Ammon's horn (tissue), 1 donor: ENCODE results near the gene PLGRKT.

Source experiments
- DNase-seq: peaks from one replicate; pipeline ENCODE4 v3.0.0-alpha.2; 2016; ENCODE audit warnings: low spot score

PLGRKT gene

GRCh38 chr9:5310851-5311250 is 126.9 kb downstream of the PLGRKT start:
- no peak for DNase-seq
